ENCODE results near the gene L3MBTL2.

L3MBTL2 gene

GRCh38 chr22:41215409-41215808 is 10.3 kb downstream of the L3MBTL2 start:
- no peak for DNase-seq (ENCODE audit: low read depth)

- DNase-seq (ENCODE audit: low read depth), result no peak
These were observed 10.8 kb downstream of the L3MBTL2 start for GRCh38 chr22:41215926-41216325.

GRCh38 chr22:41216984-41217383 is 11.9 kb downstream of the L3MBTL2 start:
- DNase-seq (ENCODE audit: low read depth), result no peak

GRCh38 chr22:41217553-41218157 is 12.5 kb downstream of the L3MBTL2 start:
- peak; percentile 47 for DNase-seq (ENCODE audit: low read depth)

- DNase-seq (ENCODE audit: low read depth), result no peak
These were observed 17.9 kb downstream of the L3MBTL2 start for GRCh38 chr22:41222846-41223507.

GRCh38 chr22:41223535-41223934 is 18.4 kb downstream of the L3MBTL2 start:
- DNase-seq (ENCODE audit: low read depth), result no peak

GRCh38 chr22:41226723-41227655 is 21.9 kb downstream of the L3MBTL2 start:
- DNase-seq (ENCODE audit: low read depth), result no peak

GRCh38 chr22:41229215-41229614 is 24.1 kb downstream of the L3MBTL2 start:
- no peak for DNase-seq (ENCODE audit: low read depth)

GRCh38 chr22:41229730-41230400 is 24.8 kb downstream of the L3MBTL2 start:
- DNase-seq (ENCODE audit: low read depth), result no peak

- no peak for DNase-seq (ENCODE audit: low read depth)
These were observed 25.3 kb downstream of the L3MBTL2 start for GRCh38 chr22:41230401-41230785.

- DNase-seq (ENCODE audit: low read depth), result no peak
These were observed 26.3 kb downstream of the L3MBTL2 start for GRCh38 chr22:41231369-41231768.

GRCh38 chr22:41234815-41235695 is 29.9 kb downstream of the L3MBTL2 start:
- no peak for DNase-seq (ENCODE audit: low read depth)

- DNase-seq (ENCODE audit: low read depth), result no peak
These were observed 32.1 kb downstream of the L3MBTL2 start for GRCh38 chr22:41237036-41237706.

GRCh38 chr22:41237707-41238569 is 32.8 kb downstream of the L3MBTL2 start:
- no peak for DNase-seq (ENCODE audit: low read depth)

GRCh38 chr22:41238570-41239442 is 33.7 kb downstream of the L3MBTL2 start:
- DNase-seq (ENCODE audit: low read depth), result no peak

GRCh38 chr22:41239443-41240128 is 34.5 kb downstream of the L3MBTL2 start:
- DNase-seq (ENCODE audit: low read depth), result no peak

- no peak for DNase-seq (ENCODE audit: low read depth)
These were observed 35.4 kb downstream of the L3MBTL2 start, which contains the start of gene CHADL for GRCh38 chr22:41240377-41241132. CHADL (minus strand) TSS chr22:41240931; CDS start chr22:41240881, 50 bp downstream.

Measured in non-pigmented ciliary epithelial cell (primary cell).